Measurements from ENCODE around the gene ITLN1. TPM values are rescaled to one million over a fixed set of nuclear protein-coding genes. Genes with fewer than 3 reads are reported as not detected.
"Not testable (repeated sequence)": the region's sequence is repeated elsewhere in the genome, so short reads cannot be mapped to it uniquely, and the experiment has no call there.

Gene ITLN1
- under 1 TPM; 0.29 to 0.60 TPM for total RNA-seq
- long read RNA-seq, donor 1: 0 reads
- long read RNA-seq, donor 2: 0 reads

GRCh38 chr1:160885042-160885441 lies at the start of gene ITLN1:
Gene ITLN1, minus strand, starts transcription at chr1:160885180. Its CDS starts 303 bp downstream, at chr1:160884877.
- intact Hi-C loops (cut with DNase I): no loop called here
- no peak for DNase-seq (ENCODE audit: low spot score)

DNA sequence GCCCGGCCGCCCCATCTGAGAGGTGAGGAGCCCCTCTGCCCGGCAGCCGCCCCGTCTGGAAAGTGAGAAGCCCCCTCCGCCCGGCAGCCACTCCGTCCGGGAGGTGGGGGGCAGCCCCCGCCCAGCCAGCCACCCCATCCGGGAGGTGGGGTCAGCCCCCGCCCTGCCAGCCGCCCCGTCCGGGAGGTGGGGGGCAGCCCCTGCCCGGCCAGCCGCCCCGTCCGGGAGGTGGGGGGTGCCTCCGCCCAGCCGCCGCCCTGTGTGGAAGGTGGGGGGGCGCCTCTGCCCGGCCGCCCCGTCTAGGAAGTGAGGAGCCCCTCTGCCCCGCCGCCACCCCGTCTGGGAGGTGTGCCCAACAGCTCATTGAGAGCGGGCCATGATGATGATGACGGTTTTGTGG lies 48.3 kb upstream of the ITLN1 start:
- DNase-seq (ENCODE audit: low spot score); intact Hi-C loops (cut with DNase I): not testable (repeated sequence)

DNA sequence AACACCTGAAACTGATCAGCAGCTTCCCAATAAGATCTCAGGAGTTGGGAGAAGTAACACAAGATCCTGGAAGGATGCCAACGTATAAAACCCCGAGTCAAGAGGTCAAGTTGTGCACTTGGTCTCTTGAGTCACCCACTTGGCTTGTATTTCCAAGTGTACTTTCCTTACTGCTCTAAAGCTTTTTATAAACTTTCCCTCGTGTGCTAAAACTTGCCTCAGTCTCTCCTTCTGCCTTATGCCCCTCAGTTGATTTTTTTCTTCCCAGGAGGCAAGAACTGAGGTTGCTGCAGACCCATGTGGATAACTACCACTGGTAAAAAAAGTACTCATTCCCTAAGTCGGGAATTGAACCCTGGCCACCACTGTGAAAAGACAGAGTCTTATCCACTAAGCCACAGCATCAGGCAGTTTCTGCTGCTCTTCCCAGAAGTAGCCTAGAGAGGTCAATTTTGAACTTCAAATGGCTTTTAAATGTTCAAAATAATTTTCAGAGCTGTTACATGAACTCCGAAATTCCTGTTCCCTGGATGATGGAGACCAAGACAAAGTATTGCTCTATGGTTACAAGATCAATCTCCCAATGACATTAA lies 40.8 kb upstream of the ITLN1 start:
- intact Hi-C loops (cut with DNase I): no loop called here
- no peak for DNase-seq (ENCODE audit: low spot score)

DNA sequence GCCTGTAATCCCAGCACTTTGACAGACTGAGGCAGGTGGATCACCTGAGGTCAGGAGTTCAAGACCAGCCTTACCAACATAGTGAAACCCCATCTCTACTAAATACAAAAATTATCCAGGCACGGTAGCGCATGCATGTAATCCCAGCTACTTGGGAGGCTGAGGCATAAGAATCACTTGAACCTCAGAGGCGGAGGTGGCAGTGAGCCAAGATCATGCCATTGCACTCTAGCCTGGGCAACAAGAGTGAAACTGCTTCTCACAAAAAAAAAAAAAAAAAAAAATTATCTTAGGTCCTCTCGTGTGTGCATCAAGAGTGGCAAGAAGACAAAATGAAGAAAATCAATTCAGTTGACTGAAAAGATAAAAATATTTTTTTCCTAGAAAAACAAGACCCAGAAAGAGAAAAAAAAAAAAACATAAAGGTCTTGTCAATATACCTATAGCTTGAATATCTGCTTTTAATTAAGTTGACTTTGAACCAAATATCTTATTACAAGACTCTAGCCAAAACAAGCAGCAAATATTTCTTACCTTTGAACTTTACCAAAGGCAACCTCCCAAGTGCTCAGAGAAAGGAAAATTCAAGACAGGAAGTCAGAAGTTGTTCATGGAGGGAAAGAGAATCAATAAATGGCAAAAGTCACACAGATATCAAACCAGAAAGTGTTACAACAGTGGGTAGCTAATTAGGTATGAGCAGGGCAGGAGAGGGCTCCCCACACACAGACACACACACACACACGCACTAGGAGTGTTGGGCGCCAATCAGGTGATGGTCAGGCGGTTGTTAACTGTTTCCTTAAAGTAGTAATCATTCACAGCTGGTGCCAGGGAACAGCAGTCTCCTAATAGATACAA lies 40.0 kb upstream of the ITLN1 start:
- intact Hi-C loops (cut with DNase I): no loop called here
- no peak for DNase-seq (ENCODE audit: low spot score)

DNA sequence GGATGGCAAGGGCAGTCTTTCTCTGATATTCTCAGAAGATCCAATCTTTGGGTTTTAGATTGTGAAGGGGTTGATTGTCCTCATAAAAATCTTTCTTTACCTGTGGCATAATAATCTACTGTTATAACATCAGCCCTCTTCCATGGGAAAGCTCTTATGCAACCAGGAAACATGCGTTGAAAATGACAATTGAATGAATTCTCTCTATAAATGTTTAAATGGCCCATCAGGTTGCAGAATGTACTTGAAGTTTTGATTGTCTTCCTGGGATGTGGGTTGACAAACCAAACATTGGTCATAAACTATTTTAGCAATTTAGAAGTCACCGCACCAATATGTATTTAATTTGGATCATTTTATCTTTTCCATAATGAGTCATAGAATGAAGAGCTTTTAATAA lies 31.7 kb upstream of the ITLN1 start:
- intact Hi-C loops (cut with DNase I): no loop called here
- DNase-seq (ENCODE audit: low spot score): no peak

DNA sequence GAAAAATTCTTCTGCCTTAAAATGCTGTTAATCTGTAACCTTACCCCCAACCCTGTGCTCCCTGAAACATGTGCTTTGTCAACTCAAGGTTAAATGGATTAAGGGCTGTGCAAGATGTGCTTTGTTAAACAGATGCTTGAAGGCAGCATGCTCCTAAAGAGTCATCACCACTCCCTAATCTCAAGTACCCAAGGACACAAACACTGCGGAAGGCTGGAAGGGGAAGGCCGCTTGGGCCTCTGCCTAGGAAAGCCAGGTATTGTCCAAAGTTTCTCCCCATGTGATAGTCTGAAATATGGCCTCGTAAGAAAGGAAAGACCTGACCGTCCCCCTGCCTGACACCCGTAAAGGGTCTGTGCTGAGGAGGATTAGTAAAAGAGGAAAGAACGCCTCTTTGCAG lies 28.2 kb upstream of the ITLN1 start:
- DNase-seq (ENCODE audit: low spot score); intact Hi-C loops (cut with DNase I): not testable (repeated sequence)

GRCh38 chr1:160911925-160912324 lies 26.9 kb upstream of the ITLN1 start:
- no peak for DNase-seq (ENCODE audit: low spot score)
- intact Hi-C loops (cut with DNase I): no loop called here

GRCh38 chr1:160911441-160911840 lies 26.5 kb upstream of the ITLN1 start:
- intact Hi-C loops (cut with DNase I): no loop called here
- DNase-seq (ENCODE audit: low spot score): no peak

DNA sequence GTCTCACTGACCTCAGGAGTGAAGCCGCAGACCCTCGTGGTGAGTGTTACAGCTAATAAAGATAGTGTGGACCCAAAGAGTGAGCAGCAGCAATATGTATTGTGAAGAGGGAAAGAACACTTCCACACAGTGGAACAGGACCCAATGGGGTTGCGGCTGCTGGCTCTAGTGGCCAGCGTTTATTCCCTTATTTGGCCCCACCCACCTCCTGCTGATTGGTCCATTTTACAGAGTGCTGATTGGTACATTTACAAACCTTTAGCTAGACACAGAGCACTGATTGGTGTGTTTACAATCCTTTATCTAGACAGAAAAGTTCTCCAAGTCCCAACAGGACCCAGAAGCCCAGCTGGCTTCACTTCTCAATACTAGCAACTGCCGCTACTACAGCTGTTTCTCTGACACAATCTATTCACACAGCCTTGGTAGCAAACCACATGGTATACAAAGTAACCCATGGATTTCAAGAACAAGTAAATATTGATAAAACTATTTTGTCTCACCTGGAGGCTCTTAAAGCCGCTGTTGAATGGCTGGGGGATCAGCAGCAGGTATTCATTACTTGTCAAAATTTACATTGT lies 25.3 kb upstream of the ITLN1 start:
- DNase-seq (ENCODE audit: low spot score): no peak
- intact Hi-C loops (cut with DNase I): no loop called here

- intact Hi-C loops (cut with DNase I): no loop called here
- DNase-seq (ENCODE audit: low spot score): no peak
Measured at GRCh38 chr1:160907976-160908375, 23.0 kb upstream of the ITLN1 start.

DNA sequence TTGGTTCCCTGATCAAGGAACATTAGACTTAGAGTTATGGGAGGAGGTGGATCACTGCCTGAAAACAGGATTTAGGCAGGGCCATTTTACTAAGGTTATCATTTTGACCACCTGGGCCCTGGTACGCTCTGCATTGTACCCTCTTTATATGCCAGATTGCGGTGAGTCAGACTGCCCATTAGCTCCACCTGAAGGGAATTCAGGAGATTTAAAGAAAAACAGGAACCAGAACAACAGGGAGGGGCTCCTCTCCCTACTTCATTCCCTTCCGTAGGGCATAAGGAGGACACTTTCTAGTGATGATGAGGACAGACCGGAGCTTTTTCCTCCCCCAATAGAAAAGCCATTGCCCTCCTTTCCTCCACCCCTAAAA lies 20.6 kb upstream of the ITLN1 start:
- DNase-seq (ENCODE audit: low spot score): no peak
- intact Hi-C loops (cut with DNase I): no loop called here

DNA sequence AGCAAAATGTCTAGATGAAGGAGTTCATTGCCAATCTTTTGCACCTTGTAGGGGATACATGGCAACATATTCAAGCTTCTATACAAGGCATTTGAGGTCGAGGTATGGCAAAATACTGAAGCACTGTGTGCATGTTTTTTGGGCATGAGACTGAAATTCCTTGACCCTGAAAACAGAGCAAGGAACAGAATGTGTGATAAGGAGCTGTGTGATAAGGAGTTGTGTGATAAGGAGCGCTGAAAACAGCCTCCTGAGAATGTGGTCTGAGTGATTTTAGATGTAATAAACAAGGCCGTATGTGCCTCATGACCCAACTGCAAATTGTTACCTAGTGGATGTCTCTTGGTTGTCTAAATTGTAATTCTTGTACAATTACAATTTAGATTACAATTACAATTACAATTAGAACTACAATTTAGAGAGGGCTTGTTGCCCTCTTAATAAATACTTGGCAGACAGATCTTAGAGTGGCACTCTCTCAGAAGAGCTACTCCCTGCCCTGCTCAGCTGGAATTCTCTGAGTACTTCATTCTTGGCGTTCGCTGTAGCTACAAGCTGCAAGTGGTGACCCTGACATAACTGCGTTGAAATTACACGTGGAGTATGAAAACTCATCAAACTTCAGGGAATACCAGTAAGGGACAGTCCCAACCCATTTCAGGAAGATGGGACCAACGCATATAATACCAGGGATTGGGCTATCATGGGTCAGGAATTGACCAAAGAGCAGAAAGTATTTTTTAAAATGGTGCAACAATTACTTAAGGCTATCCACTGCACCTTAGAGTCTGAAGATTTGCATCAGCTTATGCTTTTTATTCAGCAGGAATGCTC lies 20.0 kb upstream of the ITLN1 start:
- intact Hi-C loops (cut with DNase I): no loop called here
- DNase-seq (ENCODE audit: low spot score): no peak

DNA sequence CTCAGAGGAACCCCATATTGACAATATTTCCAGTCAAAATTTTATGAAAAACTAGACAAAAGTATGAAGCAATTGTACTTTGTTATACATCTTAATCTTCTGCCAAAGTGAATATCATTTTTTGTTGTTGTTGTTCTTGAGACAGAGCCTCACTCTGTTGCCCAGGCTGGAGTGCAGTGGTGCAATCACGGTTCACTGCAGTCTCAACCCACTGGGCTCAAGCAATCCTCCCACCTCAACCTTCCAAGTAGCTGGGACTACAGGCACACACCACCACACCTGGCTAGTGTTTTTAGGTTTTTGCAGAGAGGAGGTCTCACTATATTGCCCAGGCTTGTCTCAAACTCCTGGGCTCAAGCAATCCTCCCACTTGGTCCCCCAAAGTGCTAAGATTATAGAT lies 17.3 kb upstream of the ITLN1 start:
- intact Hi-C loops (cut with DNase I); DNase-seq (ENCODE audit: low spot score): not testable (repeated sequence)

- no peak for DNase-seq (ENCODE audit: low spot score)
- intact Hi-C loops (cut with DNase I): no loop called here
Measured at GRCh38 chr1:160901768-160902167, 16.8 kb upstream of the ITLN1 start.

DNA sequence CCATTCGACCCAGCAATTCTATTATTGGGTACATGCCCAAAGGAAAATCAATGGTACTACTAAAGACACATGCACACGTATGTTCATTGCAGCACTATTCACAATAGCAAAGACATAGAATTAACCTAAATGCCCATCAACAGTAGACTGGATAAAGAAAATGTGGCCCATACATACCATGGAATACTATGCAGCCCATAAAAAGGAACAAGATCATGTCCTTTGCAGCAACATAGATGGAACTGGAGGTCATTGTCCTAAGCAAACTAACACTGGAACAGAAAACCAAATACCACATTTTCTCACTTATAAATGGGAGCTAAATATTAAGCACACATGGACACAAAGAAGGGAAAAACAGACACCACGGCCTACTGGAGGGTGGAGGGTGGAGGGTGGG lies 15.7 kb upstream of the ITLN1 start:
- intact Hi-C loops (cut with DNase I); DNase-seq (ENCODE audit: low spot score): not testable (repeated sequence)

GRCh38 chr1:160894368-160895135 lies 9.6 kb upstream of the ITLN1 start:
- DNase-seq (ENCODE audit: low spot score); intact Hi-C loops (cut with DNase I): not testable (repeated sequence)

DNA sequence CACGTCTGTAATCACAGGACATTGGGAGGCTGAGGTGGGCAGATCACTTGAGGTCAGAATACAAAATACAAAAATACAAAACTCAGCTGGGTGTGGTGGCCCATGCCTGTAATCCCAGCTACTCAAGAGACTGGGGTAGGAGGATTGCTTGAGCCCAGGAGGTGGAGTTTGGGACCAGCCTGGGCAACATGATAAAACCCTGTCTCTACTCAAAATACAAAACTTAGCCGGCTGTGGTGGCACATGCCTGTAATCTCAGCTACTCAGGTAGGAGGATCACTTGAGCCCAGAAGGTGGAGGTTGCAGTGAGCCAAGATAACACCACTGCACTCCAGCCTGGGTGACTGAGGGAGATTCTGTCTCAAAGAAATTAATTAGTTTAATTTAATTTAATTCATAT lies 6.5 kb upstream of the ITLN1 start:
- no peak for DNase-seq (ENCODE audit: low spot score)
- intact Hi-C loops (cut with DNase I): no loop called here

GRCh38 chr1:160888926-160889325 lies 3.9 kb upstream of the ITLN1 start:
- intact Hi-C loops (cut with DNase I): no loop called here
- no peak for DNase-seq (ENCODE audit: low spot score)

GRCh38 chr1:160887071-160887470 lies 2.1 kb upstream of the ITLN1 start:
- intact Hi-C loops (cut with DNase I): no loop called here

More at GRCh38 chr1:160887071-160887470, 2.1 kb upstream of the ITLN1 start:
- no peak for DNase-seq (ENCODE audit: low spot score)
